AG09309 (cell line): ENCODE results near the gene ZNF710.
"Not testable (repeated sequence)": the region's sequence is repeated elsewhere in the genome, so short reads cannot be mapped to it uniquely, and the experiment has no call there.

Experiments
- DNase-seq: peaks from one replicate; pipeline ENCODE4 v3.0.0-alpha.2; 2010; ENCODE audit warnings: low read depth
- H3K4me3 ChIP-seq: 2 replicates; pipeline ENCODE4 v1.5.1; 2011; ENCODE audit warnings: mild to moderate bottlenecking, low read depth, low read length, moderate library complexity; ENCODE audit not compliant: control insufficient read depth
- CTCF ChIP-seq: IDR thresholded peaks from 2 replicates; pipeline ENCODE4 v1.5.1; 2011; ENCODE audit warnings: mild to moderate bottlenecking, low read depth, low read length, inconsistent platforms; ENCODE audit not compliant: insufficient read depth, control insufficient read depth; ENCODE audit errors: missing control alignments

ZNF710 gene

DNA sequence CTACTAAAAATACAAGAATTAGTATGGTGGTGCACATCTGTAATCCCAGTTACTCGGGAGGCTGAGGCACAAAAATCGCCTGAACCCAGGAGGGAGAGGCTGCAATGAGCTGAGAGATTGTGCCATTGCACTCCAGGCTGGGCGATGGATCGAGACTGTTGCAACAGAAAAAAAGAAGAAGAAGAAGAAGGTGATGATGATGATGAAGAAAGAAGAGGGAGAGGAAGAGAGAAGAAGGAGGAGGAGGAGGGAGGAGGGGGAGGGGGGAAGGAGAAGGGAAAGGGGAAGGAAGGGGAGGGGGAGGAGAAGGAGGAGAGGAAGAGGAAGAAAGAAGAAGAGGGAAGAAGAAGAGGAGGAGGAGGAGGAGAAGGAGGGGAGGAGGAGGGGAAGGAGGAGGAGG lies 33.2 kb upstream of the ZNF710 start:
- DNase-seq = no peak
- TF ChIP-seq CTCF = no peak

GRCh38 chr15:89971592-89971997 lies 29.5 kb upstream of the ZNF710 start:
- DNase-seq = peak; percentile 18
- TF ChIP-seq CTCF = peak; percentile 69
- no peak overlapping the region for H3K4me3 ChIP-seq

More for the DNA sequence above, 33.2 kb upstream of the ZNF710 start:
- no peak overlapping the region for H3K4me3 ChIP-seq

DNA sequence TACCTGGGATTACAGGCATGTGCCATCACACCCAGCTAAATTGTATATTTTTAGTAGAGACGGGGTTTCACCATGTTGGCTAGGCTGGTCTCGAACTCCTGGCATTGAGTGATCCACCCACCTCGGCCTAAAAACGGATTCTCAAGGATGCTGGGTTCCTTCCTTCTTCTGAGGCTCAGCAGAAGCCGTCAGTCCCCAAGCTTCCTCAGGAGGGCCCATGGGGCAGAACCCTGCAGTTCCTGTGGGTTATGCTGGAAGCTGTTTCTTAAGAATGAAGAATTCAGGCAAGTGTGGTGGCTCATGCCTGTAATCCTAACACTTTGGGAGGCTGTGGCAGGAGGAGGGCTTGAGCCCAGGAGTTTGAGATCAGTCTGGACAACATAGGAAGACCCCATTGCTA lies 29.0 kb upstream of the ZNF710 start:
- TF ChIP-seq CTCF = no peak
- no peak for DNase-seq
- H3K4me3 ChIP-seq = no peak overlapping the region

DNA sequence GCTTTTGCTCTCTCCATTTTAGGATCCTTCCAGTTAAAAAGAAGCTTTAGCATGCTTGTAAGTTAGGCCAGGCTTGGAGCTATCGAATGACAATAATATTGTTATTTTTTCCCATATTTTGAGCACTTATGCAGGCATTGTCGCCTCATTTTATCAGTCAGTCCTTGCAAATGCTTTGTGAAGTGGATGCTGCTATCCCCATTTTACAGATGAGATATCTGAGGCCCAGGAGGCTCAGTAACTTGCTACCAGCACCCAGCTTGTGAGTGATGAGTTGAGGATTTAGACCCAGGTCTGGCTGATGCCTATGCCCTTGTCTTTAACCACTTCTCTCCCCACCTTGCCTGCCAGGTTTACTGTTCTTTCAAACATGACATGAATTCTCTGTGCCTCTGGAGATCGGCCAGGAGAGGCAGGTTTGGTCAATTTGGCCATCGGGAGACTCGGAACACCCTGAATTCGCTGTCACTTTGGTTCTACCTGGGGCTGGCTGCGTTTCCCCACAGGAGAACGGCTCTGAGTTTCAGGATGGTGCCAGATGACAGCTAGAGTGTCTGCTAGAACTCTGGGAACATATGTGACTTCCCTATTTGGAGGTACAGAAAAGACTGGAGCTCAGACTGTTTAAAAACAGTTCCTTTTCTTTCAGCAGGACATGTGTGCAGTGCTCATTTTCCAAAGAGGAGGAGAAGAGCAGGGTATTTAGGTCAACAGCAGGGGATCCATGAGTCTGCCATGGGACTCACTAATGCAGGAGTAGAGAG lies 25.5 kb upstream of the ZNF710 start:
- H3K4me3 ChIP-seq = no peak overlapping the region
- TF ChIP-seq CTCF = no peak
- no peak for DNase-seq

DNA sequence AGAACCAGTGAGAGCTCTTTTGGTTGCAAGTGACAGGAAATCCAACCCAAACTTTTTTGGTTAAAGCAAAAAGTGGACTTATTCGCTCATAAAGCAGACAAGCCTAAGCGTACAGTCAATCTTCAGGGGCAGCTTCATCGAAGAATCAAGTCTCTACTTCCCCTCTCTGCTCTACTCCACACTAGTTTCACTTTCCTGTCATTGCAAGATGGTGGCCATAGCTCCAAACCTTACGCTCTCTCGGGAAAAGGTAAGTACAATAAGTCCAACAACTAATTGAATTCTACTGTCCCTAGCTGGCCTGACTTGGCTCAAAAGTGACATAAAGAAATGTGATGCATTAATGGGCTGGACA lies 24.9 kb upstream of the ZNF710 start:
- no peak overlapping the region for H3K4me3 ChIP-seq
- TF ChIP-seq CTCF = no peak
- DNase-seq = no peak

DNA sequence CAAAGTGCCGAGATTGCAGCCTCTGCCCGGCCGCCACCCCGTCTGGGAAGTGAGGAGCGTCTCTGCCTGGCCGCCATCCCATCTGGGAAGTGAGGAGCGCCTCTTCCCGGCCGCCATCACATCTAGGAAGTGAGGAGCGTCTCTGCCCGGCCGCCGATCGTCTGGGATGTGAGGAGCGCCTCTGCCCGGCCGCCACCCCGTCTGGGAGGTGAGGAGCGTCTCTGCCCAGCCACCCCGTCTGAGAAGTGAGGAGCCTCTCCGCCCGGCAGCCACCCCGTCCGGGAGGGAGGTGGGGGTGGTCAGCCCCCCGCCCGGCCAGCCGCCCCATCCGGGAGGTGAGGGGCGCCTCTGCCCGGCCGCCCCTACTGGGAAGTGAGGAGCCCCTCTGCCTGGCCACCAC lies 23.3 kb upstream of the ZNF710 start:
- not testable (repeated sequence) for DNase-seq, H3K4me3 ChIP-seq

DNA sequence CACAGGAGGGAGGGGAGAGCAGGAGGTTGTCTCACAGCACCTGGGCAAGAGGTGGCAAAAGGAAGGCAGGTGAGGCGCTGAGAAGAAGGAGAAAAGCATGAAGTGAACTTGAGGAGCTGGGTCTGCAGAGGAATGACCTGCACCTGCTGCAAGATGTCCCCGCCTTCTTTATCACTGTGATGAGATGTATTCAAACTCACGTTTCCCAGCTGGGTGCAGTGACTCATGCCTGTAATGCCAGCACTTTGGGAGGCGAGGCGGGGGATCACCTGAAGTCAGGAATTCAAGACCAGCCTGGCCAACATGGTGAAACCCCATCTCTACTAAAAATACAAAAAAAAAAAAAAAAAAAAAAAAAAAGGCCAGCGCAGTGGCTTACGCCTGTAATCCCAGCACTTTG lies 22.2 kb upstream of the ZNF710 start:
- no peak for DNase-seq
- no peak for TF ChIP-seq CTCF
- no peak overlapping the region for H3K4me3 ChIP-seq
